ENCODE data around the gene APMAP. TPM values are rescaled to one million over a fixed set of nuclear protein-coding genes. Genes with fewer than 3 reads are reported as not detected.

APMAP gene
- total and polyA plus RNA-seq, 9 donors, result 23.5 to 103 (median 45.8) TPM

DNA sequence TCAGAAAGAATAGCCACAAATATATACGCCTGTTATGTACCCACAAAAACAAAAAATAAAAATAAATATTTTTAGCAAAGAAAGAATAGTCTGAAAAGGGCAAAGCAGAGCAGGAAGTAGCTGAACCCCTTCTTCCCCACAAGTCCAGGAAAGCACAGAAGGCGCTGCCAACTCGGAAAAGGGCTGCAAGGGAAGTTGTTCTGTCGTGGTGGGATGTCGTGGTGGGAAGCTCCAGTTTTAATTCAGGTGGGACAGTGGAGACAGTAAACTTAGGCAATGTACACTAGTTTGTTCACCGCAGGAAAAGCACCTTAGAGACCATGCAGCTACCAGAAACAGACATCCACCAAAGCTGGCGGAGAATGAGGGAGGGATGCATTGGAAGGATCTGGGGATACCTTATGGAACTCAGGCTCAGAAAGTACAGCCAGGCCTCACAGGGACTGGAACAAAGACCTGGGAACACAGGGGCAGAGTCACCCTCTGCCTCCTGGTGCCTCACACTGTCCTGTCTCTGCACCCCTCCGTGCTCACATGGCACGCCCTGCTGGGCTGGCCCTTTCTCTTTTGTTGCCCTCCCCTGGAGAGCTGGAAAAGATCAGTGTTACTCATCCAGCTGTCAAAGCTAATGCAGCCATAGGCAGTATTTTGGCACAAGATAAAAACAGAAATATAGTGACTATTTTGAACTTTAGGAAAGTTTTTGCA lies 3.3 kb upstream of the APMAP start:
- H3K36me3 ChIP-seq, result no peaks in the 10 kb centered on the region
- no peaks in the 10 kb centered on the region for H3K9me3 ChIP-seq
- H3K27ac ChIP-seq, result no peak overlapping the region
- no peak for TF ChIP-seq EP300 (IDR thresholded peaks at IDR 0.05)
- TF ChIP-seq, protein P1, sequence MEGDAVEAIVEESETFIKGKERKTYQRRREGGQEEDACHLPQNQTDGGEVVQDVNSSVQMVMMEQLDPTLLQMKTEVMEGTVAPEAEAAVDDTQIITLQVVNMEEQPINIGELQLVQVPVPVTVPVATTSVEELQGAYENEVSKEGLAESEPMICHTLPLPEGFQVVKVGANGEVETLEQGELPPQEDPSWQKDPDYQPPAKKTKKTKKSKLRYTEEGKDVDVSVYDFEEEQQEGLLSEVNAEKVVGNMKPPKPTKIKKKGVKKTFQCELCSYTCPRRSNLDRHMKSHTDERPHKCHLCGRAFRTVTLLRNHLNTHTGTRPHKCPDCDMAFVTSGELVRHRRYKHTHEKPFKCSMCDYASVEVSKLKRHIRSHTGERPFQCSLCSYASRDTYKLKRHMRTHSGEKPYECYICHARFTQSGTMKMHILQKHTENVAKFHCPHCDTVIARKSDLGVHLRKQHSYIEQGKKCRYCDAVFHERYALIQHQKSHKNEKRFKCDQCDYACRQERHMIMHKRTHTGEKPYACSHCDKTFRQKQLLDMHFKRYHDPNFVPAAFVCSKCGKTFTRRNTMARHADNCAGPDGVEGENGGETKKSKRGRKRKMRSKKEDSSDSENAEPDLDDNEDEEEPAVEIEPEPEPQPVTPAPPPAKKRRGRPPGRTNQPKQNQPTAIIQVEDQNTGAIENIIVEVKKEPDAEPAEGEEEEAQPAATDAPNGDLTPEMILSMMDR (IDR thresholded peaks at IDR 0.05), result no peak
- TF ChIP-seq POLR2A (IDR thresholded peaks at IDR 0.05), result no peak
- DNase-seq, result no peak
- no peaks in the 10 kb centered on the region for H3K27me3 ChIP-seq
- intact Hi-C loops (cut with DNase I), result loop anchor here (2.0 to 10.0 kb wide), 7 partner anchors 69 to 409 kb away; partner anchors contain the start of genes ENTPD6 (in 1 of the 4) and GINS1 (in 1 of the 4)
- H3K4me3 ChIP-seq, result no peak overlapping the region
- H3K4me1 ChIP-seq (ENCODE audit: insufficient read depth), result peaks cover 9% of the 10 kb centered on the region
- WGBS, 3 donors, result 84 to 89% (median 86%) methylated on average over 9 of the region's 9 CpGs

DNA sequence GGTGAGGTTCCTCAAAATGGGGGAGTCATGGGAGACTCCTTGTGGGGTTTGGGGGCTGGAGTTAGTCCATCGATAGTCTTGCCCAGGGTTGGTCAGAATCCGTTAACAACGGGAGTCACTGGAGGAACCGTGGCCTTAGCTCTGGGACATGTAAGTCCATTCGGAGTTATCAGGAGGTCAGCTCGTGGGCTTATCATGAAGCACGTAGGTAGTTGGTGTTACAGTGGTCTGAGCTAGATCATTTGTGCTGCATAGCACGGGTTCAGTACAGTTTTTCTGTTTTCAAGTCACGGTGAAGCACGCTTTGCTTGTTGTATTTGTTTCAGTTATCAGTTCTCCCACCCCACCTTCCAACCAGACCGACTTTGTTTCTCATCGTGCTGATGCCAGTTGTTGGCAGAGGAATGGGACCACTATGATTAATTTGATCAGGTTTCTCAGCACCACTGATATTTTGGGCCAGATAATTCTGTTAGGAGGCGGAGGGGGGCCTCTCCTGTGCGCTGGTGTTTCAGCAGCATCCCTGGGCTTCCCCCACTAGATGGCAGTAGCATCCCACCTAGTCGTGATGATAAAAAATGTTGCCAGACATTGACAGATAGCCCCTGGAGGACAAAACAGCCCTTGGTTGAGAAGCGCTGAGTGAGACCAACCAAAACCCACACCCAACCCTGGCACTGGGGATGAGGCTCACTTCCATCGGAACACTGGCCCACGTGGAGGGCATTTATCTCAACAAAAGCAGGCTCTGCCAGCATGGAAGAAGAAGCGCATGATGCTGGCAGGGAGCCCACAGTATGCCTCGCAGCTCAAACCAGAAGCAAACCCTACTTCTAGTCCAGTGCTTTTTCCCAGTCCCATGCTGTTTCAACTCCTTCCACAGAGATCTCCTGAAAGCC lies 2.2 kb upstream of the APMAP start:
- Histone ChIP-seq H3K4me3 (no peak overlapping the region), H3K4me1 (ENCODE audit: insufficient read depth) (peaks cover 1% of the 10 kb centered on the region), H3K36me3 (no peaks in the 10 kb centered on the region), H3K27me3 (no peaks in the 10 kb centered on the region), H3K9me3 (no peaks in the 10 kb centered on the region), H3K27ac (no peak overlapping the region)
- peak; percentile 71 to 86 (median 84) for DNase-seq
- 30 to 33% (median 31%) methylated on average over 20 of the region's 20 CpGs for WGBS, 3 donors
- TF ChIP-seq POLR2A (IDR thresholded peaks at IDR 0.05), result no peak
- TF ChIP-seq, protein P1 (IDR thresholded peaks at IDR 0.05), result peak; percentile 59 to 93 (median 91)
- intact Hi-C loops (cut with DNase I), result loop anchor here (1.0 to 10.0 kb wide), 8 partner anchors 70 to 410 kb away; partner anchors contain the start of genes ENTPD6 (in 1 of the 4) and GINS1 (in 1 of the 4)

DNA sequence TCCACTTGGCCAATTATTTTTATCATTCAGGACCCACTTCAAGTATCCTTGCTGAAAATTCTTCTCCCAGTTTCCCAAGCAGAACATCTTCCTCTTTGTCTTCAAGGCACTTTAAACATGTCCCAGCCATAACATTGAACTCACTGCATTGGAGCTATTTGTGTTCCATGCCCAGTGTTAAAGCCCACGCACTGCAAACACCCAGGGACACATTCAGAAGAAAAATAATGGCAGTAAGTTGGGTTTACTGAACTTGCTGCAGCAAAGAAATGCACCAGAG lies 1.6 kb upstream of the APMAP start:
- Histone ChIP-seq H3K4me1 (ENCODE audit: insufficient read depth) (peaks cover 1% of the 10 kb centered on the region), H3K9me3 (no peaks in the 10 kb centered on the region), H3K27ac (no peak overlapping the region), H3K4me3 (no peak overlapping the region), H3K36me3 (no peaks in the 10 kb centered on the region), H3K27me3 (no peaks in the 10 kb centered on the region)
- TF ChIP-seq, protein P1 (IDR thresholded peaks at IDR 0.05), result no peak
- no peak for TF ChIP-seq EP300 (IDR thresholded peaks at IDR 0.05)
- TF ChIP-seq POLR2A (IDR thresholded peaks at IDR 0.05), result no peak
- 68 to 86% (median 79%) methylated on average over 1 of the region's 1 CpG for WGBS, 3 donors
- DNase-seq, result no peak
- intact Hi-C loops (cut with DNase I), result loop anchor here (1.0 to 10.0 kb wide), 5 partner anchors 71 to 411 kb away; partner anchors contain the start of genes ENTPD6 (in 1 of the 4) and GINS1 (in 1 of the 4)

- H3K4me3 ChIP-seq, result peak overlapping the region; percentile 93
- 13 to 19% (median 14%) methylated on average over 9 of the region's 9 CpGs for WGBS, 3 donors
- TF ChIP-seq, protein P1 (IDR thresholded peaks at IDR 0.05), result peak; percentile 24 to 47 (median 27)
- TF ChIP-seq POLR2A (IDR thresholded peaks at IDR 0.05), result no peak
- peaks cover 1% of the 10 kb centered on the region for H3K4me1 ChIP-seq (ENCODE audit: insufficient read depth)
- intact Hi-C loops (cut with DNase I), result loop anchor here (1.0 to 10.0 kb wide), 7 partner anchors 65 to 411 kb away; partner anchors contain the start of genes ABHD12 (in 1 of the 4), ACSS1 (in 1 of the 4), ENTPD6 (in 1 of the 4) and GINS1 (in 1 of the 4)
- H3K27me3 ChIP-seq, result no peaks in the 10 kb centered on the region
- peak overlapping the region; percentile 54 to 92 for H3K27ac ChIP-seq
- no peak for DNase-seq
- H3K9me3 ChIP-seq, result no peaks in the 10 kb centered on the region
- H3K36me3 ChIP-seq, result no peaks in the 10 kb centered on the region
These were observed 1.0 kb upstream of the APMAP start for GRCh38 chr20:24993337-24994185.

Measured in ovary (tissue), 9 donors.